GM18502 (cell line): ENCODE data around the gene EMX2.
"Not testable (repeated sequence)": the region's sequence is repeated elsewhere in the genome, so short reads cannot be mapped to it uniquely, and the experiment has no call there.

Source experiments
- ATAC-seq: cut with Tn5 transposase; IDR thresholded peaks from one replicate; pipeline ENCODE4 v1.9.1; 2021; ENCODE audit warnings: mild to moderate bottlenecking; ENCODE audit not compliant: unreplicated experiment, poor library complexity

EMX2 gene

DNA sequence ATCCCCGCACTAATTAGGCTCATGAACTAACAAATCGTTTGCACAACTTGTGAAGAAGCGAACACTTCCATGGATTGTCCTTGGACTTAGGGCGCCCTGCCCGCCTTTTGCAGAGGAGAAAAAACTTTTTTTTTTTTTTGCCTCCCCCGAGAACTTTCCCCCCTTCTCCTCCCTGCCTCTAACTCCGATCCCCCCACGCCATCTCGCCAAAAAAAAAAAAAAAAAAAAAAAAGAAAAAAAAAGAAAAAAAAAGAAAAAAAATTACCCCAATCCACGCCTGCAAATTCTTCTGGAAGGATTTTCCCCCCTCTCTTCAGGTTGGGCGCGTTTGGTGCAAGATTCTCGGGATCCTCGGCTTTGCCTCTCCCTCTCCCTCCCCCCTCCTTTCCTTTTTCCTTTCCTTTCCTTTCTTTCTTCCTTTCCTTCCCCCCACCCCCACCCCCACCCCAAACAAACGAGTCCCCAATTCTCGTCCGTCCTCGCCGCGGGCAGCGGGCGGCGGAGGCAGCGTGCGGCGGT is at the start of gene EMX2:
Gene EMX2 (plus strand): TSS at position 41 of the 519 bp plus-strand sequence. CDS start 522 bp downstream, outside the sequence.
- no peak for ATAC-seq

GRCh38 chr10:117496031-117496430 is 46.5 kb upstream of the EMX2 start:
- no peak for ATAC-seq

DNA sequence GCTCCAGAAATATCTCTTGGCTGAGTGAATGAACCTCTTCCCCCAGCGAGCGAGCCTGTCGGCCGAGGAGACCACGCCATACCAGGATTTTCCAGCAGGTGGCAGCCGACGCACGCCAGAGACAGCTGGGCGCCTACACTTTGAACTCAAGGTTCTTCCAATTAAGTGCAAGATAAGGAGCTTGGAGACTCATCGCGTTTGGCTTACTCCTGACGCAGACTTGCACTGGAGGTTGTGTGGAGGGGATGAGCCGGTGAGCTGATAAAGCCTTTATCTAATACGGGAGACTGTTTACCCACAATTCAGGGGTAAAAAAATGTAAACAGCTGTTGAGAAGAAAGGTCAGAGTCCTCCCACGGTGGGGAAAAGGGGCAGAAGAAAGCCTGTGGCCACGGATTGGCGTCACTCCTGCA is 45.9 kb upstream of the EMX2 start:
- peak; percentile 80 for ATAC-seq

DNA sequence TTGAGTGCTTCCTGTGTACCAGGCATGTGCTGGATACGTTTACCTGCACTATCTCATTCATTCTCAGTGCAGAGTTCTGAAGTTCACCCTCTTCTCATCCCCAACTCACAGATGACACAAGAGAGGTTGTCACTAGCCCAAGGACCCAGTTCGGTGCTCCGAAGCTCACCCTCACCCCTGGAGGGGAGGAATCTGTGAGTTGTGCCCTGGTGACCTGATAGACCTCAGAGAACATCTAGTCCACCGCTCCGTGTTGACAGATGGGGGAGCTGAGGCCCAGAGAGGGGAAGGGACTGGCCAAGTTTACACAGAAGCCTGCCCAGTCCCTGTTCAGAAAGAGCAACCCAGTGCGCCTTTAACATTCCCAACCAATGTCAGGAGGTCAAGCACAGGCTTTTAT is 44.8 kb upstream of the EMX2 start:
- ATAC-seq = no peak

GRCh38 chr10:117499248-117500105 is 43.1 kb upstream of the EMX2 start:
- ATAC-seq = no peak

DNA sequence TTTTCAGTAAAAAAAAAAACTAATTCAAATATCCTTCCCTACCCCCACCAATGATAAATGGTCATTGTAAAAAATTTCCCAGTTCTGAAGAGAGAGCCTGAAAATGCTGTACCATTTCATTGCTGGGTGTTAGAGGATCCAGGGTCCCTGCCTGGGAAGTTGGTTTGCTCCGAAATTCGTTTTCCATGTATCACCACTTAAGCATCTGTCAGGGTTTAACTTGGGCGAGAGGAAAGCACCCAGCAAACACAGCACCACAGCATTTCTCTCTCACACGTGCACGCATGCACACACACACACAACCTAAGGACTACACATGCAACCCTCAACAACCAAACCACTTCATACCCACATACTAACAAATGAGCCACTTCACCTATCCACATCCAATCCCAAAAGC is 42.1 kb upstream of the EMX2 start:
- no peak for ATAC-seq

DNA sequence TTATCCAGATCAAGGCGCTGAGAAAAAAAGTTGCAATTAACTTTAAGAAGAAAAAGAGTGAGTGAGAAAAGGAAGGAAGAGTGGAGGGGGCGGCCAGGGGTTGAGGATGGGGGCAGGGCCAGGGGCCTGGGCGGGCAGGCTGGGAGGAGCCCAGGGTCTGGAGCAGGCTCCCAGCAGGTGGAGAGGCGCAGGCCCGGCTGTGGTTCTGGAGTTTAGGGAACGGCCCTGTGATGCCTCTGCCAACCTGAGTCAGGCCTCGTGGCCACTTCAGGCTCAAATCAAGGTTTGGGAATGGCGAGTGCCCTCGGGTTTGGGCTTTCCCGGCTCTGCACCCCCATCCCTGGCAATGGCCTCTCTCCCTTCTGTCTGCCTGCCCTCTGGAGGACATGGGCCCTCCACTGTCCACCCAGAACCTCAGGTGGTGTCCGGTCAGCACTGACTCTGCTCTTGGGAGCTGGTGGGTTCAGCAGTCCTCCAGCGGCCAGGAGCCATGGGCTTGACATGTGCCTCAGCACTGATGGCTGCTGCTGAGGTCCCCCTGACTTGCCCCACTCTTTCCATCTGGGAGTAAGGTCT is 41.0 kb upstream of the EMX2 start:
- no peak for ATAC-seq

DNA sequence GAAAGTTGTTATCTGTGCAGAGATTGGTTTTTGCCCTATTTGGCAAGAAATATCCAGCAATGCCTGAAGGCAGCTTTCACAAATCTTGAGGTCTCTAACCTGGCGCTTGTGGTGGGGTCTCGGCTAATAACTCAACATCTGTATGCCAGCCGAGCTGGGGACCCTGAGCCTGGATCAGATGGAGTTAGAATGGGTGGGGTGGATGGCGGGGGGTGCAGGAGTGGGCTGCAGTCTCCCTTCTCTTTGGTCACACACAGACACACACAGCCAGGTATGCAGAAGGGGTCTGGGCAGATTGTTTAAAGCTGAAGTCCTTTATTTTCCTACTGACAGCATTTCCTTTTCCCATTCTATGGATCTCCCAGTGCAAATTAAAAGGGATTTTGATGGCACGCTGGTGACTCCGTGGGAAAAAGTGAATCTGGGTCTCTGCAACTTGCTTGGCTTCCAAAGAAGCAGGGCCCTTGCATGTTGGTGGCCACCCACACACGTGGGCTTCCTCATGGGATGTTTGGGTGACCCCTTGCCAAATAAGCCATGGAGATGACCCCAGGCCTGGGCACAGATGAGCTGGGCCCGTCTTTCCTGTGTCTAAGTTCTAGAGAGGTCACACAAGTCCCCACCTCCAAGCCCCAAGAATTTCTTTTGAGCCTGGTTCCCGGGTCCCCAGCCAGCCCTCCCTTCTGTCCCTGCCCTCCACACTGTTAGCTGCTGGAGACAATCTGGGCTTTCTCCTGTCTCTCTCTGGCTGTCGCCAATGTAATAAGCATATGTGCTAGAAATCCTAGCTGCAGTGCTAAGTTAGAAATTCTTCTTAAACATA is 39.9 kb upstream of the EMX2 start:
- ATAC-seq = no peak

- no peak for ATAC-seq
Observed at GRCh38 chr10:117503244-117504205, 39.0 kb upstream of the EMX2 start.

DNA sequence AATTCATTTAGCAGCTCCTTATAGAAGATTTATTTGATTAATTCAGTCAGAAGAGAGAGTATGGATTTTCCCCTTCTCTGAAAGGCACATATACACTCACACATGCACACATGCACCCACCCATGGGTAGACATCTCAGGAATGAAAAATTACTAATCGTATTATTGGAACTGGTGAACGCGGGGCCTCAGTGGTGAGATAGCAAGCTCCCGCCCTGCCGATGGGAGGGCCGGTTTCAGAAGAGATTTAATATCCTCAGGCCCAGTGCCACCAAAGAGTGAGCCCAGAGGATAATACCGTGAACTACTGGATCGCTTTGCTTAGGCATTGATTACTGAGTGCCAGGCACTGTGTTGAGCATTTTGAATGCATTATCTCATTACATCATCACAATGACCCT is 38.0 kb upstream of the EMX2 start:
- ATAC-seq = no peak

- not testable (repeated sequence) for ATAC-seq
Observed at GRCh38 chr10:117507081-117507480, 35.5 kb upstream of the EMX2 start.

- no peak for ATAC-seq
Observed at GRCh38 chr10:117509573-117509972, 33.0 kb upstream of the EMX2 start.

DNA sequence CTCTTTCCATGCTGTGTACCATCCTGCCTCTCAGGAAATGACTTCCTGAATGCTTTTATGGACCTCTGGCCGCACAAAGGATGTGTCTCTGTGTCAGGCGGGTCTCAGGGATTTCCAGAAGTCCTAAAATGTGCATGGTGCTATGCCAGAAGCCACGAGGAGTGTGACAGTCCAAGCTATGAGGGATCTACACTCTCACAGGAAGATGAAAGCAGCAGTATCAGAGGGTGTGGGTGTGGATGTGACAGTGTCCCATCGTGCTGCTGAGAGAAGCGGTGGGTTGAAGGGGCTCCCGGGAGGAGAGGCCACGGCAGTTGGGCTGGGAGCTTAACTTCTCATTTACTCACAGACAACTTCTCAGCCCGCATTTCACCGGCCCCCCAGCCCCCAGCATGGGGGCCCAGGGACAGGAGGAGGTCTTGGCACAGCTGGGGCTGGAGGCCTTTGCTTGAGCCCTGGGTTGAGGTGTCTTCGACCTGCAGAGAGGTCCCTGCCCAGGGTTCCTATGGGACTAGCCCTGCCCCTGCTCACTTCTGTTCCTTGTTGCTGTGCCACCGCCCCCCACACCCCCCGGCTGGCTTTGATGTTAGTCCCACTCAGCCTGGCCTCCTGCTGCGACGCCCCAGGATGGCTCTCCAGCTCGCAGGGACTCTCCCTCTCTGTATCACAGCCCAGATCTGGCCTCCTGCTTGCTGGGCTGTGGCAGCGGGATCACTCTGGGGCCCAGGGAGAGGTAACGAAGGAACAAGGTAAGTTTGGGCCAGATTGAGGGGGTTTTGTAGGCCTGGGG is 30.8 kb upstream of the EMX2 start:
- no peak for ATAC-seq

GRCh38 chr10:117514971-117515370 is 27.6 kb upstream of the EMX2 start:
- ATAC-seq = no peak

DNA sequence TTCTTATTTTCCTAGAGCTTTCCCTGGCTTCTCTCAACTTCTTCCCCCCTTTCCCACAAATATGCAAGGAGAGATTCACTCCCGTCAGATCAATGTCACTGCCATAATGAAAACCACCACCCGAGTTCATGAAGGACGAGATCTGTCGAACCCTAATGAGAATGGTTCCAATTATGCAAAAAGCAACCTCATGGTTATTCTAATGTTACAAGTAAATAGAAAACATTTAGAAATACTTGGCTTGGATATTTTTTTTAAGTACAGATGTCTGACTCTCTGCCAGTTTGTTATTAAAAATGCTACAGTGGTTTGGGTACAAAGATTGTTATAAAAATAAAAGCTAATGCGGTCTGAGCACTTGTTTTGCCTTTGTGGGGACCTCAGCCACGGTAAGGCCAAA is 25.9 kb upstream of the EMX2 start:
- no peak for ATAC-seq

DNA sequence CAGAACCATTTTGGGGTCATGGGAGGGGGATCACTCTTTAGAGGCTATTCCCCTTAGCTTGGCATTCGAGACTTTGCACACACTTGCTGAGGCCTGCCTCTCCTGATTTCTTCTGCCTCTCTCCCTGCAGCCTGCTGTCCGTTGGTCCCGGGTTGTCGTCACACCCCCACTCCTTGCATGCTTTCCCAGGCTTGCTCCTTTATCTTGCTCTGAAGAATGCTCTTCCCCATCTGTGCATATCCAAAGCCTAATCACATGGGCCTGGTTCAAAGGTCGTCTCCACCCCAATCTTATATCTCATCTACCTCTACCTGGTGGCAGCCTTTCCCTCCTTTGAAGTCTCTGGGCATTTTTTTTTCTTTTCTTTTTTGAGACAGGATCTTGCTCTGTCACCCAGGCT is 24.3 kb upstream of the EMX2 start:
- ATAC-seq = no peak

DNA sequence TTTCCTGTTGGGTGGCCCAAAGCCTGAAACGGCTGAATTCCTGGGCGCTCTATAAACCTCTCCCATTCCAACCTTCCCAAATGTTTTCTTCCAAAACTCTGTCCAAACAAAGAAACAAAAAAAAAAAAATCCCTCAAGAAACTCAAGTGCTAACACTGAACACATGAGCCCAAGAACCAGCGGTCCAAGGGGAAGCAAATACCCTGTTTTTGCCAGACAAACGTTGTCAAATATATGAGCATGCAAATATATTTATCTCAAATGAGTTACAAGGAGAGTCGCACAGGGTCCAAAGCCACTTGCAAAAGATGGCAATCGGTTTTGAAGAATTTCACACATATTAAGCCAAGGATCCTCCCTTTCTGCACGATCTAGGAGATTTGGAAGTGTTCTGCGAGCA is 23.3 kb upstream of the EMX2 start:
- ATAC-seq = no peak

- ATAC-seq = no peak
Observed at GRCh38 chr10:117519879-117520278, 22.7 kb upstream of the EMX2 start.

- no peak for ATAC-seq
Observed at GRCh38 chr10:117530791-117531190, 11.8 kb upstream of the EMX2 start.
